ENCODE measurements around the gene TTC28. TPM values are rescaled to one million over a fixed set of nuclear protein-coding genes. Genes with fewer than 3 reads are reported as not detected.

Gene TTC28
- total RNA-seq, 1 experiment from 2014 or later = 0.12 TPM

GRCh38 chr22:28670161-28670560 is 9.5 kb downstream of the TTC28 start:
- ATAC-seq (no peak), DNase-seq (ENCODE audit: low read depth, low spot score) (no peak)
- H2AFZ ChIP-seq (ENCODE audit: low read depth, low read length, poor library complexity, severe bottlenecking) = no peak overlapping the region
- no peaks in the 10 kb centered on the region for H3K79me2 ChIP-seq (ENCODE audit: insufficient read depth, low read length)
- intact Hi-C loops (cut with micrococcal nuclease) = no loop called here
- no TSS peak for BruUV-seq (replicated peaks)
- H3K9me3 ChIP-seq (ENCODE audit: control insufficient read depth in 1 of 2, insufficient read depth in 1 of 2, low read depth in 1 of 2, low read length in 2 of 2) = no peaks in the 10 kb centered on the region
- no peak overlapping the region for H3K4me2 ChIP-seq (ENCODE audit: low read length)
- RAD21 ChIA-PET (ENCODE audit: low non-redundant PET in 1 of 2, low total read pairs in 2 of 2, uncharacterized antibody in 2 of 2, unreplicated experiment in 2 of 2) = no interaction called here
- no peak overlapping the region for H3K27ac ChIP-seq (ENCODE audit: low read depth, low read length)
- no peaks in the 10 kb centered on the region for H3K9me2 ChIP-seq (ENCODE audit: insufficient read depth)
- POLR2A ChIA-PET = no interaction called here
- H3K9ac ChIP-seq (ENCODE audit: low read length) = no peak overlapping the region
- H3K4me3 ChIP-seq (replicated peaks in 1 of 2; ENCODE audit: low read depth in 1 of 2, low read length in 2 of 2) = no peak overlapping the region
- H4K20me1 ChIP-seq (ENCODE audit: insufficient read depth) = no peaks in the 10 kb centered on the region
- H3K4me1 ChIP-seq (ENCODE audit: control insufficient read depth in 1 of 2, insufficient read depth in 2 of 2, low read length in 2 of 2) = no peaks in the 10 kb centered on the region; a peak in 1 of 4 replicates
- H3K36me3 ChIP-seq (ENCODE audit: control insufficient read depth in 1 of 2, insufficient read depth in 2 of 2, low read length in 2 of 2) = no peaks in the 10 kb centered on the region
- CTCF ChIA-PET = no interaction called here
- H3K27me3 ChIP-seq (ENCODE audit: insufficient read depth, low read length) = no peaks in the 10 kb centered on the region
- no peak for TF ChIP-seq EZH2 (IDR thresholded peaks at IDR 0.05)
- no peak for TF ChIP-seq JUND (IDR thresholded peaks at IDR 0.05)
- TF ChIP-seq EZH2phosphoT487 (IDR thresholded peaks at IDR 0.05; ENCODE audit: borderline replicate concordance) = no peak
- no peak for TF ChIP-seq ZFX (IDR thresholded peaks at IDR 0.05)
- TF ChIP-seq YY1 (IDR thresholded peaks at IDR 0.05; ENCODE audit: extremely low read depth, insufficient replicate concordance, low read depth, low read length) = no peak
- TF ChIP-seq SP1 (IDR thresholded peaks at IDR 0.05; ENCODE audit: low read depth) = no peak
- no peak for TF ChIP-seq ZNF274 (IDR thresholded peaks at IDR 0.05; ENCODE audit: low read depth, low read length)
- TF ChIP-seq, protein P1, sequence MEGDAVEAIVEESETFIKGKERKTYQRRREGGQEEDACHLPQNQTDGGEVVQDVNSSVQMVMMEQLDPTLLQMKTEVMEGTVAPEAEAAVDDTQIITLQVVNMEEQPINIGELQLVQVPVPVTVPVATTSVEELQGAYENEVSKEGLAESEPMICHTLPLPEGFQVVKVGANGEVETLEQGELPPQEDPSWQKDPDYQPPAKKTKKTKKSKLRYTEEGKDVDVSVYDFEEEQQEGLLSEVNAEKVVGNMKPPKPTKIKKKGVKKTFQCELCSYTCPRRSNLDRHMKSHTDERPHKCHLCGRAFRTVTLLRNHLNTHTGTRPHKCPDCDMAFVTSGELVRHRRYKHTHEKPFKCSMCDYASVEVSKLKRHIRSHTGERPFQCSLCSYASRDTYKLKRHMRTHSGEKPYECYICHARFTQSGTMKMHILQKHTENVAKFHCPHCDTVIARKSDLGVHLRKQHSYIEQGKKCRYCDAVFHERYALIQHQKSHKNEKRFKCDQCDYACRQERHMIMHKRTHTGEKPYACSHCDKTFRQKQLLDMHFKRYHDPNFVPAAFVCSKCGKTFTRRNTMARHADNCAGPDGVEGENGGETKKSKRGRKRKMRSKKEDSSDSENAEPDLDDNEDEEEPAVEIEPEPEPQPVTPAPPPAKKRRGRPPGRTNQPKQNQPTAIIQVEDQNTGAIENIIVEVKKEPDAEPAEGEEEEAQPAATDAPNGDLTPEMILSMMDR (IDR thresholded peaks at IDR 0.05 in 2 of 3, conservative IDR thresholded peaks at IDR 0.05 in 1 of 3; ENCODE audit: borderline replicate concordance in 1 of 3, insufficient read depth in 1 of 3, low read depth in 2 of 3, low read length in 2 of 3) = no peak
- TF ChIP-seq, protein P2, sequence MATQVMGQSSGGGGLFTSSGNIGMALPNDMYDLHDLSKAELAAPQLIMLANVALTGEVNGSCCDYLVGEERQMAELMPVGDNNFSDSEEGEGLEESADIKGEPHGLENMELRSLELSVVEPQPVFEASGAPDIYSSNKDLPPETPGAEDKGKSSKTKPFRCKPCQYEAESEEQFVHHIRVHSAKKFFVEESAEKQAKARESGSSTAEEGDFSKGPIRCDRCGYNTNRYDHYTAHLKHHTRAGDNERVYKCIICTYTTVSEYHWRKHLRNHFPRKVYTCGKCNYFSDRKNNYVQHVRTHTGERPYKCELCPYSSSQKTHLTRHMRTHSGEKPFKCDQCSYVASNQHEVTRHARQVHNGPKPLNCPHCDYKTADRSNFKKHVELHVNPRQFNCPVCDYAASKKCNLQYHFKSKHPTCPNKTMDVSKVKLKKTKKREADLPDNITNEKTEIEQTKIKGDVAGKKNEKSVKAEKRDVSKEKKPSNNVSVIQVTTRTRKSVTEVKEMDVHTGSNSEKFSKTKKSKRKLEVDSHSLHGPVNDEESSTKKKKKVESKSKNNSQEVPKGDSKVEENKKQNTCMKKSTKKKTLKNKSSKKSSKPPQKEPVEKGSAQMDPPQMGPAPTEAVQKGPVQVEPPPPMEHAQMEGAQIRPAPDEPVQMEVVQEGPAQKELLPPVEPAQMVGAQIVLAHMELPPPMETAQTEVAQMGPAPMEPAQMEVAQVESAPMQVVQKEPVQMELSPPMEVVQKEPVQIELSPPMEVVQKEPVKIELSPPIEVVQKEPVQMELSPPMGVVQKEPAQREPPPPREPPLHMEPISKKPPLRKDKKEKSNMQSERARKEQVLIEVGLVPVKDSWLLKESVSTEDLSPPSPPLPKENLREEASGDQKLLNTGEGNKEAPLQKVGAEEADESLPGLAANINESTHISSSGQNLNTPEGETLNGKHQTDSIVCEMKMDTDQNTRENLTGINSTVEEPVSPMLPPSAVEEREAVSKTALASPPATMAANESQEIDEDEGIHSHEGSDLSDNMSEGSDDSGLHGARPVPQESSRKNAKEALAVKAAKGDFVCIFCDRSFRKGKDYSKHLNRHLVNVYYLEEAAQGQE (IDR thresholded peaks at IDR 0.05; ENCODE audit: low read depth) = no peak
- no peak for TF ChIP-seq POLR2A (IDR thresholded peaks at IDR 0.05; ENCODE audit: borderline replicate concordance, extremely low read depth, insufficient read depth, insufficient read length)
- no peak for TF ChIP-seq EGR1 (IDR thresholded peaks at IDR 0.05; ENCODE audit: low read depth)
- TF ChIP-seq, protein P3, sequence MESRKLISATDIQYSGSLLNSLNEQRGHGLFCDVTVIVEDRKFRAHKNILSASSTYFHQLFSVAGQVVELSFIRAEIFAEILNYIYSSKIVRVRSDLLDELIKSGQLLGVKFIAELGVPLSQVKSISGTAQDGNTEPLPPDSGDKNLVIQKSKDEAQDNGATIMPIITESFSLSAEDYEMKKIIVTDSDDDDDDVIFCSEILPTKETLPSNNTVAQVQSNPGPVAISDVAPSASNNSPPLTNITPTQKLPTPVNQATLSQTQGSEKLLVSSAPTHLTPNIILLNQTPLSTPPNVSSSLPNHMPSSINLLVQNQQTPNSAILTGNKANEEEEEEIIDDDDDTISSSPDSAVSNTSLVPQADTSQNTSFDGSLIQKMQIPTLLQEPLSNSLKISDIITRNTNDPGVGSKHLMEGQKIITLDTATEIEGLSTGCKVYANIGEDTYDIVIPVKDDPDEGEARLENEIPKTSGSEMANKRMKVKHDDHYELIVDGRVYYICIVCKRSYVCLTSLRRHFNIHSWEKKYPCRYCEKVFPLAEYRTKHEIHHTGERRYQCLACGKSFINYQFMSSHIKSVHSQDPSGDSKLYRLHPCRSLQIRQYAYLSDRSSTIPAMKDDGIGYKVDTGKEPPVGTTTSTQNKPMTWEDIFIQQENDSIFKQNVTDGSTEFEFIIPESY (IDR thresholded peaks at IDR 0.05; ENCODE audit: extremely low read depth, insufficient replicate concordance, low read length) = no peak
- TF ChIP-seq FOSL1 (IDR thresholded peaks at IDR 0.05; ENCODE audit: low read depth) = no peak
- no peak for TF ChIP-seq ELF1 (IDR thresholded peaks at IDR 0.05; ENCODE audit: borderline replicate concordance, low read depth)
- TF ChIP-seq TCF7L2 (IDR thresholded peaks at IDR 0.05; ENCODE audit: borderline replicate concordance, extremely low read depth, insufficient read depth, insufficient read length) = no peak
- TF ChIP-seq SIN3A (IDR thresholded peaks at IDR 0.05; ENCODE audit: low read depth) = no peak
- TF ChIP-seq CEBPB (IDR thresholded peaks at IDR 0.05; ENCODE audit: low read depth) = no peak
- no peak for TF ChIP-seq RAD21 (IDR thresholded peaks at IDR 0.05; ENCODE audit: low read depth)
- TF ChIP-seq, protein P4, sequence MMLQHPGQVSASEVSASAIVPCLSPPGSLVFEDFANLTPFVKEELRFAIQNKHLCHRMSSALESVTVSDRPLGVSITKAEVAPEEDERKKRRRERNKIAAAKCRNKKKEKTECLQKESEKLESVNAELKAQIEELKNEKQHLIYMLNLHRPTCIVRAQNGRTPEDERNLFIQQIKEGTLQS (IDR thresholded peaks at IDR 0.05) = no peak
- TF ChIP-seq MAX (IDR thresholded peaks at IDR 0.05) = no peak
